CD4-positive, alpha-beta T cell (primary cell): ENCODE measurements around the gene SNRPF. TPM values are rescaled to one million over a fixed set of nuclear protein-coding genes. Genes with fewer than 3 reads are reported as not detected.

Source experiments
- ATAC-seq: fragments of 200-7000 bp; cut with Tn5 transposase; one replicate; pipeline ENCODE4 v1.10.0; 2022; ENCODE audit warnings: mild to moderate bottlenecking; ENCODE audit not compliant: poor library complexity
- CTCF ChIA-PET: fragments of 350-600 bp; sonication (Branson Sonifier 250); formaldehyde crosslinking; loops from one replicate; lab custom pipeline; 2021; ENCODE audit warnings: antibody characterized with exemption, inconsistent platforms; lab: Charles Lee
- POLR2A ChIA-PET: fragments of 350-600 bp; sonication (Branson Sonifier 250); formaldehyde crosslinking; loops from one replicate; lab custom pipeline; 2021; ENCODE audit warnings: antibody characterized with exemption, inconsistent platforms; lab: Charles Lee
- DNase-seq, 14 experiments: peaks; one replicate each; pipeline ENCODE4 v3.0.0-alpha.2; 2013 to 2020; ENCODE audit warnings: mixed read lengths in 2 of 14
- H3K27ac ChIP-seq, 2 donors: one replicate each; pipeline versions ENCODE4 v1.5.1 to v1.7.0; 2013; ENCODE audit warnings: low read length in 2 of 2, low read depth in 1 of 2, mild to moderate bottlenecking in 1 of 2
- H3K27me3 ChIP-seq, 2 experiments: 1 replicate in 1 of 2; 2 replicates in 1 of 2; pipeline versions ENCODE4 v1.6.1 to v1.7.0; 2013; ENCODE audit warnings: low read length in 2 of 2, control low read depth in 1 of 2, mild to moderate bottlenecking in 1 of 2, moderate library complexity in 1 of 2; ENCODE audit not compliant: insufficient read depth in 2 of 2, control insufficient read depth in 1 of 2
- H3K36me3 ChIP-seq: one replicate; pipeline ENCODE4 v1.6.1; 2013; ENCODE audit warnings: low read length, control low read depth; ENCODE audit not compliant: insufficient read depth
- H3K4me1 ChIP-seq: one replicate; pipeline ENCODE4 v1.6.1; 2013; ENCODE audit warnings: low read length, control low read depth; ENCODE audit not compliant: insufficient read depth
- H3K4me3 ChIP-seq: one replicate; pipeline ENCODE4 v1.5.1; 2013; ENCODE audit warnings: mild to moderate bottlenecking, low read length, moderate library complexity
- H3K9me3 ChIP-seq, 2 experiments: 1 replicate in 1 of 2; 2 replicates in 1 of 2; pipeline versions ENCODE4 v1.6.1 to v1.7.0; 2013; ENCODE audit warnings: low read length in 2 of 2, mild to moderate bottlenecking in 2 of 2, control low read depth in 1 of 2, moderate library complexity in 1 of 2; ENCODE audit not compliant: control insufficient read depth in 1 of 2, insufficient read depth in 1 of 2
- H3K27ac Mint-ChIP-seq: one replicate; pipeline ENCODE4 v1.8.0; 2020; ENCODE audit warnings: mixed read lengths
- H3K27me3 Mint-ChIP-seq: one replicate; pipeline ENCODE4 v1.8.0; 2021; ENCODE audit warnings: mixed read lengths
- H3K36me3 Mint-ChIP-seq: one replicate; pipeline ENCODE4 v1.8.0; 2021; ENCODE audit warnings: low read depth, mixed read lengths
- H3K4me1 Mint-ChIP-seq: one replicate; pipeline ENCODE4 v1.8.0; 2021; ENCODE audit warnings: low read depth, mixed read lengths
- H3K4me3 Mint-ChIP-seq: one replicate; pipeline ENCODE4 v1.8.0; 2020; ENCODE audit warnings: mild to moderate bottlenecking, mixed read lengths
- H3K9me3 Mint-ChIP-seq: one replicate; pipeline ENCODE4 v1.8.0; 2020; ENCODE audit warnings: mixed read lengths
- CTCF ChIP-seq: fragments of 200-600 bp; IDR thresholded peaks from one replicate; pipeline ENCODE4 v1.8.0; 2022; ENCODE audit warnings: antibody characterized with exemption, mild to moderate bottlenecking
- intact Hi-C, 2 experiments: fragments of 100-400 bp; cut with DNase I in 1 of 2; cut with micrococcal nuclease in 1 of 2; formaldehyde crosslinking; loops; one replicate each; pipeline versions ENCODE4 v1.15.1 to v1.9.0; 2023 to 2025; cut with DNase I, micrococcal nuclease
- total RNA-seq, 174 experiments: library from RNA in 2 of 174; stranded (reverse) in 2 of 174; gene quantifications; one replicate each; pipeline ENCODE4 v1.2.3 and lab custom pipeline; 2021 to 2026

SNRPF gene
- total RNA-seq, 2 experiments from 2014 or later: 40.9 to 44.0 TPM

GRCh38 chr12:95908573-95908972 lies 49.8 kb downstream of the SNRPF start:
- H3K4me1 Mint-ChIP-seq: no peaks in the 10 kb centered on the region
- ATAC-seq (no peak), DNase-seq (no peak)
- no peaks in the 10 kb centered on the region for H3K9me3 Mint-ChIP-seq
- H3K27me3 Mint-ChIP-seq: peaks cover 33% of the 10 kb centered on the region
- Histone ChIP-seq H3K4me3 (no peak overlapping the region), H3K27ac (no peak overlapping the region), H3K4me1 (no peaks in the 10 kb centered on the region), H3K27me3 (no peaks in the 10 kb centered on the region), H3K36me3 (no peaks in the 10 kb centered on the region), H3K9me3 (no peaks in the 10 kb centered on the region)
- POLR2A ChIA-PET: no interaction called here
- H3K36me3 Mint-ChIP-seq: no peaks in the 10 kb centered on the region
- CTCF ChIA-PET: no interaction called here
- TF ChIP-seq CTCF: no peak
- no peak overlapping the region for H3K27ac Mint-ChIP-seq
- intact Hi-C loops: no loop called here
- H3K4me3 Mint-ChIP-seq: no peak overlapping the region

GRCh38 chr12:95909871-95910270 lies 51.1 kb downstream of the SNRPF start:
- Mint-ChIP-seq H3K4me1 (no peaks in the 10 kb centered on the region), H3K9me3 (no peaks in the 10 kb centered on the region), H3K36me3 (no peaks in the 10 kb centered on the region), H3K4me3 (no peak overlapping the region), H3K27ac (no peak overlapping the region), H3K27me3 (peaks cover 26% of the 10 kb centered on the region)
- intact Hi-C loops: loop anchor here in 1 of 2 experiments (10.0 kb wide), 1 partner anchor 305 kb away; no protein-coding TSS in a partner anchor
- Histone ChIP-seq H3K4me3 (no peak overlapping the region), H3K9me3 (no peaks in the 10 kb centered on the region), H3K27me3 (no peaks in the 10 kb centered on the region), H3K27ac (no peak overlapping the region), H3K4me1 (no peaks in the 10 kb centered on the region), H3K36me3 (no peaks in the 10 kb centered on the region)
- CTCF ChIA-PET: no interaction called here
- DNase-seq (no peak), ATAC-seq (no peak)
- POLR2A ChIA-PET: no interaction called here
- no peak for TF ChIP-seq CTCF

Other genes with a start within 250 kb of the SNRPF start
- under 1 TPM; 0.47 to 0.71 TPM for gene NTN4, start 68.2 kb upstream of the SNRPF start, total RNA-seq
- under 1 TPM in 1 of 2 experiments, not detected in 1; 0.11 TPM for gene CCDC38, start 83.7 kb downstream of the SNRPF start, total RNA-seq
- under 1 TPM; 0.78 to 0.91 TPM for gene AMDHD1, start 84.4 kb downstream of the SNRPF start, total RNA-seq
- under 1 TPM; 0.25 to 0.95 TPM for gene HAL, start 137.4 kb downstream of the SNRPF start, total RNA-seq
- 10 to 100 TPM; 43.0 to 44.0 TPM for gene LTA4H, start 176.6 kb downstream of the SNRPF start, total RNA-seq